ENCODE data around the gene POLR3B. TPM values are rescaled to one million over a fixed set of nuclear protein-coding genes. Genes with fewer than 3 reads are reported as not detected.

Gene POLR3B
- total and polyA plus RNA-seq, 9 of the 15 experiments (the other 6 are each of a cell fraction or from before 2014, with no cell fraction given): 7.6 to 17.9 (median 14.4) TPM

DNA sequence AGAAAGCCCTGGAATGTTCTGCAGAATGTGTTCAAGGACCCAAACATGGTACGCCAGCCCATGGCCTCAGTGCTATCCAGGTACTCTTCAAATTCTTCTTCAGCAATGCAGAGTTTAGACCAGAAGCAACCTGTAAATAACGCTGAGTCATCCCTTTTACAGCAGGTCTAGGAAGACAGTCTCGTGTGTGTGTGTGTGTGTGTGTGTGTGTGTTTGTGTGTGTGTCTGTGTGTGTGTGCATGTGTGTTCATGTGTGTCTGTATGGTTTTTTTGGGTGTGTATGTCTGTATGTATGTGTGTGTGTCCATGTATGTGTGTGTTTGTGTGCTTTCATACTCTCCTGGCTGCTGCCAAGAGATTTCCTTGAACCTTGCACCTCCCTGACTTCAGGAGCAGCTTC lies 165.2 kb downstream of the POLR3B start (continued):
- TF ChIP-seq, protein P1, sequence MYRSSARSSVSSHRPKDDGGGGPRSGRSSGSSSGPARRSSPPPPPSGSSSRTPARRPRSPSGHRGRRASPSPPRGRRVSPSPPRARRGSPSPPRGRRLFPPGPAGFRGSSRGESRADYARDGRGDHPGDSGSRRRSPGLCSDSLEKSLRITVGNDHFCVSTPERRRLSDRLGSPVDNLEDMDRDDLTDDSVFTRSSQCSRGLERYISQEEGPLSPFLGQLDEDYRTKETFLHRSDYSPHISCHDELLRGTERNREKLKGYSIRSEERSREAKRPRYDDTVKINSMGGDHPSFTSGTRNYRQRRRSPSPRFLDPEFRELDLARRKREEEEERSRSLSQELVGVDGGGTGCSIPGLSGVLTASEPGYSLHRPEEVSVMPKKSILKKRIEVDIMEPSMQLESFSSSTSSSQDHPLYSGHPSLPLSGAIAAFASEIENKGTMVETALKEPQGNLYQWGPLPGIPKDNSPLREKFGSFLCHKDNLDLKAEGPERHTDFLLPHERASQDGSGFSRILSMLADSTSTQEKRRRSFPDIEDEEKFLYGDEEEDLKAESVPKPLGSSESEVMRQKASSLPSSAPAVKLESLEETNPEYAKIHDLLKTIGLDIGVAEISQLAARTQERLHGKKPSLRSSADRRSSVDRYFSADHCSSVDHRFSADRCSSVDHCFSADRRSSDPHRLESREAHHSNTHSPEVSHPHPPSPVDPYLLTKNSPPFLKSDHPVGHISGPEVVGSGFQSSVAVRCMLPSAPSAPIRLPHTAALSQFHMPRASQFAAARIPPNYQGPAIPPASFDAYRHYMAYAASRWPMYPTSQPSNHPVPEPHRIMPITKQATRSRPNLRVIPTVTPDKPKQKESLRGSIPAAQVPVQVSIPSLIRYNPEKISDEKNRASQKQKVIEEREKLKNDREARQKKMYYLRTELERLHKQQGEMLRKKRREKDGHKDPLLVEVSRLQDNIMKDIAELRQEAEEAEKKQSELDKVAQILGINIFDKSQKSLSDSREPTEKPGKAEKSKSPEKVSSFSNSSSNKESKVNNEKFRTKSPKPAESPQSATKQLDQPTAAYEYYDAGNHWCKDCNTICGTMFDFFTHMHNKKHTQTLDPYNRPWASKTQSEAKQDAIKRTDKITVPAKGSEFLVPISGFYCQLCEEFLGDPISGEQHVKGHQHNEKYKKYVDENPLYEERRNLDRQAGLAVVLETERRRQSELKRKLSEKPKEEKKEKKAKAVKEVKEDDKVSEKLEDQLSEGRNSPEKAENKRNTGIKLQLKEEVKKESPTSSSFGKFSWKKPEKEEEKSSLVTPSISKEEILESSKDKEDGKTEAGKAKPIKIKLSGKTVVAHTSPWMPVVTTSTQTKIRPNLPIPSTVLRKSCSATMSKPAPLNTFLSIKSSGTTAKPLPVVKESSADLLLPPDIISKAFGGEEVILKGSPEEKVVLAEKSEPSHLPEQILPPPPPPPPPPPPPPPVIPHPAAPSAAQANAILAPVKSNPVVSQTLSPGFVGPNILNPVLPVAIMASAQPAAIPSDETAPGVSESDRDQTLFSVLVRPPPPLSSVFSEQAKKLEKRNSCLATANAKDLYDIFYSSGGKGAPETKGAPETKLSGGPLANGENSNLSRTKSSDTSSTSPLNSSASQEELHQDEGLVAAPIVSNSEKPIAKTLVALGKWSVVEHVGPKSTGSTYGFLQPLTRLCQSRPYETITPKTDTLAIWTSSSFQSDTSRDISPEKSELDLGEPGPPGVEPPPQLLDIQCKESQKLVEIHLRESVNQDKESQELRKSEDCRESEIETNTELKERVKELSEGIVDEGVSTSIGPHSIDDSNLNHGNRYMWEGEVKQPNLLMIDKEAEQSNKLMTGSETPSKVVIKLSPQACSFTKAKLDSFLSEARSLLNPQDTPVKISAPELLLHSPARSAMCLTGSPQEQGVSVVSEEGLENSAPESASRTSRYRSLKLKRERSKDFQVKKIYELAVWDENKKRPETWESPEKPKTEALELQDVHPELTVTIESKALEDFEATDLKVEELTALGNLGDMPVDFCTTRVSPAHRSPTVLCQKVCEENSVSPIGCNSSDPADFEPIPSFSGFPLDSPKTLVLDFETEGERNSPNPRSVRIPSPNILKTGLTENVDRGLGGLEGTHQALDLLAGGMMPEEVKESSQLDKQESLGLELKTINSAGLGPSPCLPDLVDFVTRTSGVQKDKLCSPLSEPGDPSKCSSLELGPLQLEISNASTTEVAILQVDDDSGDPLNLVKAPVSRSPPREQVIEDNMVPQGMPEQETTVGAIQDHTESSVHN (IDR thresholded peaks at IDR 0.05; ENCODE audit: borderline replicate concordance in 1 of 2, low read depth in 1 of 2): no peak
- TF ChIP-seq ZNF561 (CRISPR knock-in tag; conservative IDR thresholded peaks at IDR 0.05) (no peak), GATA2 (CRISPR knock-in tag; IDR thresholded peaks at IDR 0.05) (no peak), HEY1 (CRISPR knock-in tag; IDR thresholded peaks at IDR 0.05; ENCODE audit: borderline replicate concordance) (no peak), ZKSCAN1 (IDR thresholded peaks at IDR 0.05; ENCODE audit: low read depth, low read length) (no peak), CSDE1 (IDR thresholded peaks at IDR 0.05) (no peak), DPF2 (IDR thresholded peaks at IDR 0.05) (peak; percentile 76), ZFP1 (CRISPR knock-in tag; IDR thresholded peaks at IDR 0.05) (no peak), ZNF146 (CRISPR knock-in tag; IDR thresholded peaks at IDR 0.05; ENCODE audit: unreplicated experiment) (no peak), ZFP36 (IDR thresholded peaks at IDR 0.05; ENCODE audit: low read depth, low read length, partially characterized antibody) (no peak), ZNF644 (tag; IDR thresholded peaks at IDR 0.05; ENCODE audit: low read depth) (no peak), ZSCAN29 (IDR thresholded peaks at IDR 0.05) (no peak), ETV1 (tag; conservative IDR thresholded peaks at IDR 0.05; ENCODE audit: low read depth) (no peak), SMARCB1 (IDR thresholded peaks at IDR 0.05; ENCODE audit: insufficient read length, low read depth) (no peak), SIN3B (IDR thresholded peaks at IDR 0.05; ENCODE audit: low read depth) (no peak), ZNF239 (CRISPR knock-in tag; IDR thresholded peaks at IDR 0.05) (no peak), IRF2 (CRISPR knock-in tag; IDR thresholded peaks at IDR 0.05) (no peak)
- TF ChIP-seq, protein P2, sequence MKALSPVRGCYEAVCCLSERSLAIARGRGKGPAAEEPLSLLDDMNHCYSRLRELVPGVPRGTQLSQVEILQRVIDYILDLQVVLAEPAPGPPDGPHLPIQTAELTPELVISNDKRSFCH (CRISPR knock-in tag; IDR thresholded peaks at IDR 0.05): no peak
- TF ChIP-seq, protein P2 (tag; IDR thresholded peaks at IDR 0.05): no peak
- TF ChIP-seq, protein P3, sequence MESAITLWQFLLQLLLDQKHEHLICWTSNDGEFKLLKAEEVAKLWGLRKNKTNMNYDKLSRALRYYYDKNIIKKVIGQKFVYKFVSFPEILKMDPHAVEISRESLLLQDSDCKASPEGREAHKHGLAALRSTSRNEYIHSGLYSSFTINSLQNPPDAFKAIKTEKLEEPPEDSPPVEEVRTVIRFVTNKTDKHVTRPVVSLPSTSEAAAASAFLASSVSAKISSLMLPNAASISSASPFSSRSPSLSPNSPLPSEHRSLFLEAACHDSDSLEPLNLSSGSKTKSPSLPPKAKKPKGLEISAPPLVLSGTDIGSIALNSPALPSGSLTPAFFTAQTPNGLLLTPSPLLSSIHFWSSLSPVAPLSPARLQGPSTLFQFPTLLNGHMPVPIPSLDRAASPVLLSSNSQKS (CRISPR knock-in tag; IDR thresholded peaks at IDR 0.05): no peak

Measured in K562 (cell line).